GM19463 (cell line): ENCODE measurements around the gene BBOX1.
"Not testable (repeated sequence)": the region's sequence is repeated elsewhere in the genome, so short reads cannot be mapped to it uniquely, and the experiment has no call there.

Experiments used
- ATAC-seq: cut with Tn5 transposase; IDR thresholded peaks from one replicate; pipeline ENCODE4 v1.9.1; 2021; ENCODE audit warnings: mild to moderate bottlenecking, moderate library complexity; ENCODE audit not compliant: unreplicated experiment

Gene BBOX1

GRCh38 chr11:27081056-27081455 lies 40.4 kb downstream of the BBOX1 start:
- no peak for ATAC-seq

- no peak for ATAC-seq
Observed at GRCh38 chr11:27083241-27083640, 42.6 kb downstream of the BBOX1 start.

GRCh38 chr11:27083782-27084181 lies 43.2 kb downstream of the BBOX1 start:
- ATAC-seq: no peak

- ATAC-seq: no peak
Observed at GRCh38 chr11:27084518-27084917, 43.9 kb downstream of the BBOX1 start.

- ATAC-seq: no peak
Observed at GRCh38 chr11:27085111-27085510, 44.5 kb downstream of the BBOX1 start.

GRCh38 chr11:27085605-27086004 lies 45.0 kb downstream of the BBOX1 start:
- ATAC-seq: no peak

- no peak for ATAC-seq
Observed at GRCh38 chr11:27087432-27087831, 46.8 kb downstream of the BBOX1 start.

GRCh38 chr11:27088353-27088752 lies 47.7 kb downstream of the BBOX1 start:
- ATAC-seq: no peak

- no peak for ATAC-seq
Observed at GRCh38 chr11:27089746-27090145, 49.1 kb downstream of the BBOX1 start.

- ATAC-seq: not testable (repeated sequence)
Observed at GRCh38 chr11:27090357-27090948, 49.8 kb downstream of the BBOX1 start.

- no peak for ATAC-seq
Observed at GRCh38 chr11:27094120-27094519, 53.5 kb downstream of the BBOX1 start.

GRCh38 chr11:27095059-27095458 lies 54.4 kb downstream of the BBOX1 start:
- ATAC-seq: no peak

GRCh38 chr11:27095887-27096286 lies 55.3 kb downstream of the BBOX1 start:
- no peak for ATAC-seq

- ATAC-seq: no peak
Observed at GRCh38 chr11:27097551-27097950, 56.9 kb downstream of the BBOX1 start.

GRCh38 chr11:27100534-27100933 lies 59.9 kb downstream of the BBOX1 start:
- no peak for ATAC-seq

- ATAC-seq: no peak
Observed at GRCh38 chr11:27107548-27107947, 66.9 kb downstream of the BBOX1 start.

GRCh38 chr11:27108809-27109208 lies 68.2 kb downstream of the BBOX1 start:
- ATAC-seq: no peak

- no peak for ATAC-seq
Observed at GRCh38 chr11:27111896-27112295, 71.3 kb downstream of the BBOX1 start.

- ATAC-seq: no peak
Observed at GRCh38 chr11:27112946-27113345, 72.3 kb downstream of the BBOX1 start.

GRCh38 chr11:27115051-27115650 lies 74.5 kb downstream of the BBOX1 start:
- ATAC-seq: no peak

- no peak for ATAC-seq
Observed at GRCh38 chr11:27116684-27117083, 76.1 kb downstream of the BBOX1 start.

GRCh38 chr11:27118371-27118770 lies 77.8 kb downstream of the BBOX1 start:
- ATAC-seq: no peak

- no peak for ATAC-seq
Observed at GRCh38 chr11:27118949-27119348, 78.3 kb downstream of the BBOX1 start.
